Erythroblast (primary cell): ENCODE data around the gene TECPR1.

ENCODE experiments used
- DNase-seq, 2 experiments: peaks; one replicate each; lab custom pipeline; 2025; lab: John Stamatoyannopoulos, UW
- GATA1 ChIP-seq: IDR thresholded peaks from 2 replicates; pipeline ENCODE4 v1.6.1; 2011; ENCODE audit warnings: low read depth, mild to moderate bottlenecking, control low read depth, low read length, moderate library complexity
- POLR2A ChIP-seq: IDR thresholded peaks from 2 replicates; pipeline ENCODE4 v1.6.1; 2011; ENCODE audit warnings: mild to moderate bottlenecking, low read length

Gene TECPR1

DNA sequence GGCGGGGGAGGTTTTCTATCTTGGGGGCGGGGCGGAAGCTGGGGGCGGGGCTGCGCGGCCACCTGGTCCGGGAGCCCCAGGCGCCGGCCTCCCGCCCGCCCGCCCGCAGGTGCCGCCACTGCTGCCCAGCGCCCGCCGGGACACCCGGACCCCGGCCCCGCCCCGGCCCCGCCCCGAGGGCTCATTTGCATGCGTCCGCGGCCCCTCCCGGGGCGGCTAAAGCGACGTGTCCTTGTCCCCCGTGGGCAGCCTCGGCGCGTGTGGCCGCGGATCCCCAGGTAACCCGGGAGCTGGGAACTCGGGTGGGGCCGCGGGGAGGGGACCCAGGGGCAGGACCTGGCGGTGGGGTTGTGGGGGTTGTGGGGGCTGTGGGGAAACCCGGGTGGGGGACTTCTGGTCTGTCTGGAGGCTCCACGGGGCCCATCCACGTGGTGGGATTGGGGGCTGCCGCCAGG lies 40.8 kb downstream of the TECPR1 start, which contains the start of gene BHLHA15:
BHLHA15 (plus strand) TSS at position 219 of the 455 bp plus-strand sequence. CDS start 871 bp downstream, outside the sequence.
- TF ChIP-seq GATA1 (no peak), POLR2A (no peak)
- peak in 1 of 2 experiments; percentile 6 for DNase-seq

GRCh38 chr7:98210513-98211220 lies 41.4 kb downstream of the TECPR1 start:
- TF ChIP-seq GATA1 (no peak), POLR2A (no peak)
- DNase-seq = no peak

GRCh38 chr7:98209166-98209920 lies 42.7 kb downstream of the TECPR1 start:
- no peak for TF ChIP-seq GATA1
- no peak for TF ChIP-seq POLR2A
- no peak for DNase-seq

DNA sequence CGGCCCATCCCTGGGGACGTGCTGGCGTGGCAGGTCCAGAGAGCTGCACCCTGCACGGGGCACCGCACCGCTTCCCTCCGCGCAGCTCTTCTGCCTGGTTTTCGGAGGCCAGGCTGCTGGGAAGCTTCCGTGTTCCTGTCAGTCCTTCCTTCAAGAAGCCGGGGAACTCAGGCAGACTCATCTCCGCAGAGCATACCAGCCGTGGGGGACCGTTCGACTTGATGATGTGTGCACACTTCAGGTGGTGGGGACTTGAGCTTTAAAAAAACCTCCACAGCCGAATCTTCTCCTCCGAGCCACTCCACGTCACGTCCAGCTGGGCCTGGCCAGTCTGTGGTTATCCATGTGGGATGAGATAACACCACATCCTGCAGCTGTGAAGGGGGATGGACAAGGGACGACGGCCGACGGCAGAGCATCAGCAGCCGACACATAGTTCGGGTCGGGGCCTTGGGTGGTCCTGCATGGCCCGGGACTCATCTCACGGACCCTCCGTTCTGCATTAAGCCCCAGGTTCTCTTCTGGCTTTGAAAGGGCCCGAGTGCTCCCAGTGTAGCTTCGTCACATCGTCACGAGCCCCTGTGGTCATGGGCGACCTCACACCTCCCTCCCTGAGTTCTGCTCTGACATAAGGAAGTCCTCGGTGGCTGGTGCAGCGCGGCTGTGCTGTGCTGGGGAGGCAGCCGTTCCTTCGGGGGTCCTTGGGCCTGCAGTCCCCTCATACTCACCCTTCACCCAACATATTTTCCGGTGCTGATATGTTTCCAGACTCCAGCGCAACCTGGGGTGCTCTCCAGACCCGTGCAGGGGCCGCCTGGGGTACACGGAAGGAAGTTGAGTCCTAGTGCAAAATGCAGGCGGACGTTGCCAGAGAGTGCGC lies 45.3 kb downstream of the TECPR1 start:
- TF ChIP-seq POLR2A (no peak), GATA1 (no peak)
- no peak for DNase-seq

DNA sequence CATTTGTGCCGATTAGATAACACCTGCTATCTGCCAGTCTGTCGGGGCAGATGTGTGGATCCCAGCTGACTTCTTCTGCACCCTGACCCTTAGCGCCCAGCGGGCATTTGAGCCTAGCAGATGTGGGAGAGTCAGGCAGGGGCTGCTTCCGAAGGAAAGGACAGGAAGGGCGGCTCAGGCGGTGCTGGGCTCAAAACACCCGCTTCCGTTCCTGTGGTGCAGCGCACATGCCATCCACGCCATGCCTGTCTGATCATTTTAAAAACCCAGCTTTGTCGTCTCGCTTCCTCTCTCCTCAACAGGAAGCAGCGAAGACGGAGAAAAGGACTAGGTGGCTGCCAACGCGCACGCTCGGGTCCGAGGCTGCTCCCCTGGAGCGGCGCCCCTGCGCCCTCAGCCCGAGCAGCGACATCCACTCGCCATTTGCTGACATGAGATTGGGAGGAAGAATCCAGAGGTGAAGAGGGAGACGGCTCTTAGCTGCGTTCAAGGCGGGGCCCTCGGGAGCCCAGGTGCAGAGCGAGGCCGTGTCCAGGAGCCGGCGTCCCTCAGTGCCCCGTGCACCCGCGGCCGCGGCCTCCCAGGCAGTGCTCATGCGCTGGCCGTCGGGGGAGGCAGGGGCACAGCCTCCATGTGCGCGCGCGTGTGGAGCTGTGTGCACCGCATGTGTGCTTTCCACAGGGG lies 46.7 kb downstream of the TECPR1 start:
- no peak for DNase-seq
- no peak for TF ChIP-seq GATA1
- TF ChIP-seq POLR2A = no peak

DNA sequence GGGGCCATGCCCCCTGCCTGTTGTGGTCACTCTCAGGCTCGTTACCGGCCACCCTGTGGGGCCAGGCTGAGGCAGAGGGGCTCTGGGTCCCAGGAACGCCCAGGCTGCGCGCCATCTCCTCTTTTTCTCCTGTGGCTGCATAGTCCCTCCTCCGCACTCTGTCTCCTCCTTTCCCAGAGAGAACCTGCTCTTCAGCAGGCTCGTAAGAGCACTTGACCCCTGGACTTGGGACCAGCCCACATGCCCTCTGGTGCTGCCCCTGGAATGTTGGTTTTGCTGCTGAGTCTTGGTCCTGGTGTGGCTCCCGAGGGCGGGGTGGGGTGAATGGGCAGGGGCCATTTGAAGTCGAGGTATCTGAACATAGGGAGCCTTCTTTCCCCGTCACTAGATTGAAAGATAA lies 47.4 kb downstream of the TECPR1 start:
- no peak for DNase-seq
- TF ChIP-seq GATA1 = no peak

- DNase-seq = no peak
- TF ChIP-seq POLR2A = no peak
- no peak for TF ChIP-seq GATA1
These were observed 47.9 kb downstream of the TECPR1 start for GRCh38 chr7:98203964-98204605.

DNA sequence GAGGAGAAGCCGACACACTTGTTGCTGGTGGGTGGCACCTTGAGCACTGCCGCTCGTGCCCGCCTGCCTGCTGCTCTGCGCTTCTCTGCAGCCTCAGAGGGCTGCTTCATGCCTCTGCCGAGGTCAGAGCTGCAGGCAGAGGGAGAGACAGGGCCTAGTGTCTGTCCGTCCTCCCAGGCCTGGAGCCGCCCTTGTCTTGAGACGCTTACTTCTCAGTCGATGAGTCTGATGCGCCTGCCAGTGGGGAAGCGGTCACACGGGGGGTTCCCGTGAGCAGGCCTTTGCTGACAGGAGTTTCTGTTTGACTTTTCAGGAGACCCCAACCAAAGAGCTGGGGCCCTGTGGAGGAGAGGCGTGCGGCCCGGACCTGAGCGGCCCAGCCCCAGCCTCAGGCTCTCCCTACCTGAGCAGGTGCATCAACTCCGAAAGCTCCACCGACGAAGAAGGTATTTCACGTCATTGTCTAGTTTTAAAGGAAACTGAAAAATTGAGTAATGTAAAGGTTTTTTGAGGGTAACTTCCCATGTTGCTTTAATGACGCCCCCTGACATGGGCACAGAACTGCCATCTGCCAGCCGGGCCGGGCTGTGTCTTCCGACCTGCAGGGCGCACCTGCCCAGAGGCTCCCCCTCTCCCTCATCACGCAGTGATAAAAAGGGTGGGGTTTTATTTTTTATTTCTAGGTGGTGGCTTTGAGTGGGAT lies 48.6 kb downstream of the TECPR1 start:
- no peak for DNase-seq
- TF ChIP-seq POLR2A (no peak), GATA1 (no peak)

DNA sequence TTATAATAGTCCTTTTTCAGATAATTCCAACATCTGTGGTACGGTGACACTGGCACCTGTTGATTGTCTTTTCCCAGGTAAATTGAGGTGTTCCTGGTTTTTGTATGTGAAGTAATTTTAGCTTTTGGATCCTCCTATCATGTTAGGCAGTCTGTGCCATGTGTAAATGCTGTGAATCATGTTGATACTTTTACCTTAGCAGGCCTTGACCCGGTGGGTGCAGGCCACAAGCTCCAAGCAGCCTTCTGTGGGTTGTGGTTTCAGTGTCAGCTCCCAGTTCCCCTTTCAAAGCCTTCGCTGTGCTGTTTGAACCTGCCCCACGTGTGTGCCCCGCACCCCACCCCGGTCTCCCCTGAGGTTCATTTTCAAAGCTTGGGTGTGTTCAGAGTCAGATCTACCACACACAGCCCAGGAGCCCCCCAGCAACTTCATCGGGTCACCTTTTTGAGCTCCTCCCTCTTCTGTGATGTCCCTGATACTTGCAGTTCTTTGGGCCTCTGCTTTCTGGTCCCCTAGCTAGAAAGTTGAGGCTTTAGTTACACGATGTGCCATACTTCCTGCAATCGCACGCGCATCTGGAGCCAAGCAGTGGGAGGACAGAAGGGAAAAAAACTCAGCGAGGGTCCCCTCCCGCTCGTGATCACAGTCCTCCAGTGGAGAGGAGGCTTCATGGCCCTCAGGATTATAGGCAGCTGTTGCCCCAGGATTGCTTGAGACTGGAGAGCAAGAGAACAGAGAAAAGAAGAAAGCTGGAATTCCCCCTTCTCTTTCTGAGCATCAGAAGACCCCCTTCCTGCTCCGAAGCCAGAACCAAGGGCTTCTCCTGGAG lies 49.5 kb downstream of the TECPR1 start:
- no peak for DNase-seq
- no peak for TF ChIP-seq POLR2A
- no peak for TF ChIP-seq GATA1

- no peak for DNase-seq
- TF ChIP-seq GATA1 = no peak
- no peak for TF ChIP-seq POLR2A
These were observed 51.7 kb downstream of the TECPR1 start for GRCh38 chr7:98200364-98200763.

DNA sequence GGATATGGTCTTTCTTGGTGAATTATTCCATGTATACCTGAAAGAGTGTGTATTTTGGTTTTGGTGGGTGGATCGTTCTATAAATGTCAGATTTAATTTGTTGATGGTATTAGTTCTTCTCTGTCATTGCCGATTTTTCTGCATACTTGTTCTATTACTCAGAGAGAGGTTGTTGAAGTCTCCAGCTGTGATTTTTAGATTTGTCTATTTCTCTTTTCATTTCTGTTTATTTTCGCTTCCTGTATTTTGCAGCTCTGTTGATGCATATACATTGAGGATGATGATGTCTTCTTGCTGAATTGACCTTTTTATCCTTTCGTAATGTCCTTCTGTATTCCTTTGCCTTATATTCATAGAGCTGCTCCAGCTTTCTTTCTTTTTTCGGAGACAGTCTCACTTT lies 52.9 kb downstream of the TECPR1 start:
- no peak for DNase-seq
- no peak for TF ChIP-seq POLR2A
- TF ChIP-seq GATA1 = no peak
